IMR-90 (cell line): Measurements from ENCODE around the gene ADCY5. TPM values are rescaled to one million over a fixed set of nuclear protein-coding genes. Genes with fewer than 3 reads are reported as not detected.

Experiments used
- ATAC-seq: fragments of 200-7000 bp; cut with Tn5 transposase; 2 replicates; pipeline ENCODE4 v1.9.1; 2020; ENCODE audit warnings: low read depth, mild to moderate bottlenecking, moderate library complexity
- BruUV-seq: library from RNA; stranded (reverse); fragments of 400-500 nt; replicated peaks from 2 replicates; lab custom pipeline; 2021; lab: Mats Ljungman, UMichigan
- CTCF ChIA-PET: fragments of 300-600 bp; formaldehyde crosslinking; extraction: SDS; loops from one replicate; lab custom pipeline; 2021; ENCODE audit warnings: antibody characterized with exemption; lab: Yijun Ruan, JAX
- POLR2A ChIA-PET: fragments of 300-600 bp; sonication (Branson Sonifier 250); formaldehyde crosslinking; loops from one replicate; lab custom pipeline; 2022; ENCODE audit warnings: antibody characterized with exemption; ENCODE audit not compliant: unreplicated experiment; lab: Charles Lee
- DNase-seq: peaks from one replicate; pipeline ENCODE4 v3.0.0; 2013
- H2AFZ ChIP-seq: replicated peaks from 2 replicates; pipeline ENCODE3; 2013; ENCODE audit warnings: low read length, mild to moderate bottlenecking; ENCODE audit not compliant: poor library complexity
- H2AK5ac ChIP-seq: 2 replicates; pipeline ENCODE4 v1.6.1; 2013; ENCODE audit warnings: low read depth, low read length, inconsistent platforms
- H2AK9ac ChIP-seq: replicated peaks from 2 replicates; pipeline ENCODE3; 2013; ENCODE audit warnings: mild to moderate bottlenecking, low read depth, low read length, moderate library complexity; ENCODE audit not compliant: poor library complexity
- H2BK120ac ChIP-seq: 2 replicates; pipeline ENCODE4 v1.6.1; 2013; ENCODE audit warnings: low read depth, low read length, inconsistent platforms
- H2BK15ac ChIP-seq: 3 replicates; pipeline ENCODE4 v1.6.1; 2013; ENCODE audit warnings: low read depth, low read length, inconsistent platforms
- H2BK20ac ChIP-seq: 2 replicates; pipeline ENCODE4 v1.6.1; 2013; ENCODE audit warnings: low read depth, mild to moderate bottlenecking, inconsistent platforms, low read length, moderate library complexity
- H2BK5ac ChIP-seq: 2 replicates; pipeline ENCODE4 v1.6.1; 2013; ENCODE audit warnings: mild to moderate bottlenecking, low read depth, low read length, inconsistent platforms; ENCODE audit not compliant: poor library complexity, severe bottlenecking
- H3K14ac ChIP-seq: replicated peaks from 2 replicates; pipeline ENCODE4 v1.6.1; 2013; ENCODE audit warnings: low read depth, low read length, inconsistent platforms
- H3K18ac ChIP-seq: 2 replicates; pipeline ENCODE4 v1.6.1; 2013; ENCODE audit warnings: low read depth, low read length, control low read depth
- H3K23ac ChIP-seq: 2 replicates; pipeline ENCODE4 v1.6.1; 2013; ENCODE audit warnings: low read depth, low read length, inconsistent platforms
- H3K27ac ChIP-seq: 2 replicates; pipeline ENCODE4 v1.5.1; 2013; ENCODE audit warnings: mild to moderate bottlenecking, control low read depth, low read length; ENCODE audit not compliant: insufficient read depth
- H3K27me3 ChIP-seq: 2 replicates; pipeline ENCODE4 v1.6.1; 2013; ENCODE audit warnings: low read length; ENCODE audit not compliant: control insufficient read depth, insufficient read depth
- H3K36me3 ChIP-seq: 2 replicates; pipeline ENCODE4 v1.6.1; 2013; ENCODE audit warnings: low read length, mixed read lengths; ENCODE audit not compliant: control insufficient read depth, insufficient read depth
- H3K4ac ChIP-seq: 2 replicates; pipeline ENCODE4 v1.6.1; 2013; ENCODE audit warnings: low read depth, low read length, inconsistent platforms
- H3K4me1 ChIP-seq: 2 replicates; pipeline ENCODE4 v1.6.1; 2013; ENCODE audit warnings: low read length, mixed read lengths; ENCODE audit not compliant: control insufficient read depth, insufficient read depth
- H3K4me2 ChIP-seq: 2 replicates; pipeline ENCODE4 v1.6.1; 2013; ENCODE audit warnings: low read depth, mild to moderate bottlenecking, control low read depth, low read length, moderate library complexity
- H3K4me3 ChIP-seq: 2 replicates; pipeline ENCODE4 v1.5.1; 2013; ENCODE audit warnings: low read depth, mild to moderate bottlenecking, control low read depth, low read length, moderate library complexity; ENCODE audit not compliant: insufficient read depth
- H3K56ac ChIP-seq: 2 replicates; pipeline ENCODE4 v1.6.1; 2013; ENCODE audit warnings: low read length, inconsistent platforms; ENCODE audit not compliant: insufficient read depth; ENCODE audit errors: extremely low read depth
- H3K79me1 ChIP-seq, 2 experiments: 2 replicates each; pipeline ENCODE4 v1.6.1; 2013; ENCODE audit warnings: low read length in 2 of 2, inconsistent platforms in 1 of 2, low read depth in 1 of 2
- H3K9ac ChIP-seq: 2 replicates; pipeline ENCODE4 v1.6.1; 2013; ENCODE audit warnings: low read depth, low read length, control low read depth
- H3K9me1 ChIP-seq: 2 replicates; pipeline ENCODE4 v1.6.1; 2013; ENCODE audit warnings: low read length, inconsistent platforms; ENCODE audit not compliant: insufficient read depth
- H3K9me3 ChIP-seq: 2 replicates; pipeline ENCODE4 v1.6.1; 2013; ENCODE audit warnings: low read length; ENCODE audit not compliant: control insufficient read depth, insufficient read depth
- H4K20me1 ChIP-seq: 2 replicates; pipeline ENCODE4 v1.6.1; 2013; ENCODE audit warnings: low read length, inconsistent platforms; ENCODE audit not compliant: insufficient read depth
- H4K5ac ChIP-seq: 2 replicates; pipeline ENCODE4 v1.6.1; 2013; ENCODE audit warnings: mild to moderate bottlenecking, low read depth, low read length, control low read depth
- H4K8ac ChIP-seq, 2 experiments: 2 replicates each; pipeline ENCODE4 v1.6.1; 2013; ENCODE audit warnings: low read depth in 2 of 2, low read length in 2 of 2, control low read depth in 1 of 2, inconsistent platforms in 1 of 2
- H4K91ac ChIP-seq: 2 replicates; pipeline ENCODE4 v1.6.1; 2013; ENCODE audit warnings: low read depth, low read length, inconsistent platforms; ENCODE audit not compliant: insufficient read depth
- BHLHE40 ChIP-seq: fragments of 150-350 bp; IDR thresholded peaks from 2 replicates; pipeline ENCODE4 v1.6.1; 2016; ENCODE audit warnings: mild to moderate bottlenecking, low read depth, low read length
- MAFK ChIP-seq: IDR thresholded peaks from 2 replicates; pipeline ENCODE4 v1.6.1; 2012; ENCODE audit warnings: low read depth, low read length, improper control_type of control experiment
- NFE2L2 ChIP-seq: fragments of 150-350 bp; IDR thresholded peaks from 2 replicates; pipeline ENCODE4 v1.6.1; 2016; ENCODE audit warnings: low read depth, mild to moderate bottlenecking, low read length
- RFX5 ChIP-seq: IDR thresholded peaks from 2 replicates; pipeline ENCODE4 v1.8.0; 2012; ENCODE audit warnings: low read depth, mild to moderate bottlenecking, low read length, moderate library complexity
- WGBS, 2 experiments: methylation state at CpG; one replicate each; pipeline versions ENCODE4 v1.1.5 to v1.1.7; 2013; ENCODE audit warnings: missing lambda C conversion rate in 2 of 2; ENCODE audit not compliant: insufficient read length in 1 of 2; ENCODE audit errors: extremely low coverage in 2 of 2; 5-methylcytosine and 5-hydroxymethylcytosine counted together
- dilution Hi-C: fragments of 300-500 bp; cut with HindIII; formaldehyde crosslinking; loops from one replicate; pipeline ENCODE4 v1.14.3; 2018; ENCODE audit warnings: low sequenced_read_pairs; ENCODE audit not compliant: unreplicated experiment
- in situ Hi-C: fragments of 300-500 bp; cut with MboI; formaldehyde crosslinking; loops from 3 replicates; pipeline ENCODE4 v1.14.3; 2019; ENCODE audit warnings: low sequenced_read_pairs, inconsistent platforms, mixed read lengths
- intact Hi-C: fragments of 100-400 bp; cut with micrococcal nuclease; formaldehyde crosslinking; loops from 2 replicates; pipeline ENCODE4 v1.10.0; 2022
- polyA plus RNA-seq, 3 experiments: library from polyadenylated mRNA; depleted of rRNA; stranded (reverse); fragments of >200 nt; gene quantifications; 2 replicates each; pipeline ENCODE4 v1.2.3, GENCODE V29; 2012; ENCODE audit warnings: low replicate concordance in 1 of 3
- total RNA-seq: library from RNA; depleted of rRNA; stranded (reverse); fragments of >200 nt; gene quantifications from 2 replicates; pipeline ENCODE4 v1.2.3, GENCODE V29; 2012
- TF ChIP-seq, protein P1 (sequence below): conservative IDR thresholded peaks from 2 replicates; pipeline ENCODE4 v1.5.1; 2012; ENCODE audit warnings: mild to moderate bottlenecking, low read depth, low read length, improper control_type of control experiment

The ADCY5 gene
- total and polyA plus RNA-seq, 2 of the 4 experiments (the other 2 are of a cell fraction): 0.14 to 0.18 TPM

- no peak for TF ChIP-seq BHLHE40
Measured at GRCh38 chr3:123449102-123449996, 459 bp upstream of the ADCY5 start (continued).

DNA sequence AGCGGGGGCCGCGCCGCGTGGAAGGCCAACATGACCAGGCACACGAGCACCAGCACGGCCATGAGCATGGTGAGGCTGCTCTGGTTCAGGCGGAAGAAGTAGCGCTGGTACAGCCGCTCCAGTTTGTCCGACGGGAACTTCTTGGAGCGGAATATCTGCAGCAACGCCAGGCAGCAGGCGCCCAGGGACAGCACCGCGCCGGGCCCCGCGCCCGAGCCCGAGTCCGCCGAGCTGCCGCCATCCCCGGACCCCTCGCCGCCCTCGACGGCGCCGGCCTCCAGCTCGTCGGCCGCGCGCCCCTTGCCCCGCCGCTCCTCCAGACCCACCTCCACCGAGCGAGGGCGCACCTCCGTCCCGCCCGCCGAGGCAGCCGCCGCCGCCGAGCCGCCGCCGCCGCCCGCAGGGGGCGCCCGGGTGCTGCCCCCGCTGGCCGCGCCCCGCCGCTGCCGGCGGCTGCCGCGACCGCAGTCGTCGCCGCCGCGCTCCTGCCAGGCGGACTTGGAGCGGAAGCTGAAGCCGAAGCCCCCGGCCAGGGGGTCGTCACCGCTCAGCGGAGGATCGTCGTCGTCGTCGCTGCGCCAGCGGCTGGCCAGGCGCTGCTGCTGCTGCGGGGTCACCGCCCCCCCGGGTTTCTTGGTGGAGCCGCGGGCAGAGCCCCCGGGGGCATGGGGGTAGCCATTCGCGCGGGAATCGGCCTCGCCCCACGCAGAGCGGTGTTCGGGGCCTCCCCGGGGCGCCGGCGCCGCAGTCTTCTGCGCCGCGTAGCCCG, 957 bp downstream of the ADCY5 start:
- BruUV-seq: no TSS peak
- peak; percentile 21; the same call in 1 of the 2 replicates for ATAC-seq

More for the DNA sequence above, 957 bp downstream of the ADCY5 start:
- no peak for DNase-seq
- 28% methylated on average over 61 of the region's 110 CpGs; no CpG with 5 or more reads in 1 of the 2 experiments for WGBS, 2 experiments
- in situ Hi-C loops: no loop called here
- H3K27ac ChIP-seq: no peak overlapping the region
- no peak overlapping the region for H4K91ac ChIP-seq
- H4K5ac ChIP-seq: no peak overlapping the region
- no peak overlapping the region for H3K4ac ChIP-seq
- no peaks in the 10 kb centered on the region for H3K79me1 ChIP-seq
- H3K36me3 ChIP-seq: no peaks in the 10 kb centered on the region
- H3K27me3 ChIP-seq: peaks cover 76% of the 10 kb centered on the region
- no peak overlapping the region for H3K23ac ChIP-seq
- H3K56ac ChIP-seq: no peak overlapping the region
- no peak overlapping the region for H2BK5ac ChIP-seq
- no peak overlapping the region for H2BK120ac ChIP-seq
- ChIA-PET POLR2A (no interaction called here), CTCF (interaction anchor here (0.7 kb wide), 1 partner anchor 649 kb away, joined by 3 read pairs; no protein-coding TSS in a partner anchor)
- intact Hi-C loops: no loop called here
- H2BK15ac ChIP-seq: no peak overlapping the region
- H2AK9ac ChIP-seq: no peak overlapping the region
- no peaks in the 10 kb centered on the region for H4K20me1 ChIP-seq
- H4K8ac ChIP-seq: no peak overlapping the region
- dilution Hi-C loops: no loop called here
- TF ChIP-seq MAFK: no peak
- TF ChIP-seq RFX5: no peak
- no peak for TF ChIP-seq BHLHE40
- TF ChIP-seq, protein P1, sequence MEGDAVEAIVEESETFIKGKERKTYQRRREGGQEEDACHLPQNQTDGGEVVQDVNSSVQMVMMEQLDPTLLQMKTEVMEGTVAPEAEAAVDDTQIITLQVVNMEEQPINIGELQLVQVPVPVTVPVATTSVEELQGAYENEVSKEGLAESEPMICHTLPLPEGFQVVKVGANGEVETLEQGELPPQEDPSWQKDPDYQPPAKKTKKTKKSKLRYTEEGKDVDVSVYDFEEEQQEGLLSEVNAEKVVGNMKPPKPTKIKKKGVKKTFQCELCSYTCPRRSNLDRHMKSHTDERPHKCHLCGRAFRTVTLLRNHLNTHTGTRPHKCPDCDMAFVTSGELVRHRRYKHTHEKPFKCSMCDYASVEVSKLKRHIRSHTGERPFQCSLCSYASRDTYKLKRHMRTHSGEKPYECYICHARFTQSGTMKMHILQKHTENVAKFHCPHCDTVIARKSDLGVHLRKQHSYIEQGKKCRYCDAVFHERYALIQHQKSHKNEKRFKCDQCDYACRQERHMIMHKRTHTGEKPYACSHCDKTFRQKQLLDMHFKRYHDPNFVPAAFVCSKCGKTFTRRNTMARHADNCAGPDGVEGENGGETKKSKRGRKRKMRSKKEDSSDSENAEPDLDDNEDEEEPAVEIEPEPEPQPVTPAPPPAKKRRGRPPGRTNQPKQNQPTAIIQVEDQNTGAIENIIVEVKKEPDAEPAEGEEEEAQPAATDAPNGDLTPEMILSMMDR: peak; percentile 35
- TF ChIP-seq NFE2L2: no peak
- H2AK5ac ChIP-seq: no peak overlapping the region
- H3K4me1 ChIP-seq: no peaks in the 10 kb centered on the region
- no peak overlapping the region for H3K14ac ChIP-seq
- no peak overlapping the region for H3K9ac ChIP-seq
- H2AFZ ChIP-seq: peak overlapping the region; percentile 63
- no peak overlapping the region for H3K4me2 ChIP-seq
- H2BK20ac ChIP-seq: no peak overlapping the region
- H3K9me3 ChIP-seq: peaks cover 2% of the 10 kb centered on the region; the same call in 1 of the 2 replicates
- H3K9me1 ChIP-seq: no peaks in the 10 kb centered on the region
- no peak overlapping the region for H3K4me3 ChIP-seq
- H3K18ac ChIP-seq: no peak overlapping the region
